SK-N-SH (cell line): ENCODE measurements around the gene ARMC3. TPM values are rescaled to one million over a fixed set of nuclear protein-coding genes. Genes with fewer than 3 reads are reported as not detected.

ENCODE experiments used
- CTCF ChIA-PET: fragments of 300-600, 350-600 bp; formaldehyde crosslinking; extraction: SDS; loops from one replicate; lab custom pipeline; 2021; lab: Yijun Ruan, JAX
- POLR2A ChIA-PET: fragments of 350-600 bp; sonication (Branson Sonifier 250); formaldehyde crosslinking; extraction: SDS; loops from one replicate; lab custom pipeline; 2020; ENCODE audit warnings: antibody characterized with exemption, inconsistent platforms; lab: Yijun Ruan, JAX
- DNase-seq: peaks from one replicate; pipeline ENCODE4 v3.0.0; 2012
- H2AFZ ChIP-seq: fragments of 200-600 bp; sonication (generic); 2 replicates; pipeline ENCODE4 v1.8.1; 2016; ENCODE audit warnings: antibody characterized with exemption, mild to moderate bottlenecking, low read depth
- H3F3A ChIP-seq: fragments of 200-600 bp; sonication (generic); replicated peaks from 2 replicates; pipeline ENCODE3; 2016; ENCODE audit warnings: antibody characterized with exemption, mild to moderate bottlenecking; ENCODE audit not compliant: insufficient read depth
- H3K27ac ChIP-seq, 2 experiments: fragments of 200-500 bp in 1 of 2; fragments of 200-600 bp in 1 of 2; sonication (Bioruptor generic) in 1 of 2; sonication (generic), shearing (Covaris generic) in 1 of 2; 2 replicates each; pipeline versions ENCODE4 v1.5.1 to v1.6.1; 2014 to 2016; ENCODE audit warnings: low read depth in 2 of 2, inconsistent platforms in 1 of 2, low read length in 1 of 2, mild to moderate bottlenecking in 1 of 2, mixed read lengths in 1 of 2
- H3K27me3 ChIP-seq: fragments of 200-600 bp; sonication (generic), shearing (Covaris generic); 2 replicates; pipeline ENCODE4 v1.6.1; 2016; ENCODE audit warnings: mixed run types; ENCODE audit not compliant: insufficient read depth
- H3K36me3 ChIP-seq, 2 experiments: fragments of 200-500 bp in 1 of 2; fragments of 200-600 bp in 1 of 2; sonication (Bioruptor generic) in 1 of 2; sonication (generic) in 1 of 2; replicated peaks in 1 of 2; 2 replicates each; pipeline versions ENCODE3 to v1.5.1; 2014 to 2016; ENCODE audit warnings: low read length in 1 of 2, mild to moderate bottlenecking in 1 of 2; ENCODE audit not compliant: insufficient read depth in 2 of 2, control insufficient read depth in 1 of 2
- H3K4me1 ChIP-seq, 2 experiments: fragments of 200-500 bp in 1 of 2; fragments of 200-600 bp in 1 of 2; sonication (Bioruptor generic) in 1 of 2; sonication (generic), shearing (Covaris generic) in 1 of 2; 2 replicates each; pipeline versions ENCODE4 v1.5.1 to v1.6.1; 2014 to 2016; ENCODE audit warnings: low read depth in 1 of 2, low read length in 1 of 2, mixed run types in 1 of 2; ENCODE audit not compliant: insufficient read depth in 2 of 2, control insufficient read depth in 1 of 2
- H3K4me2 ChIP-seq: fragments of 200-600 bp; sonication (generic), shearing (Covaris generic); 2 replicates; pipeline ENCODE4 v1.6.1; 2017; ENCODE audit warnings: mixed run types
- H3K4me3 ChIP-seq, 2 experiments: fragments of 200-500 bp in 1 of 2; fragments of 200-600 bp in 1 of 2; sonication (Bioruptor generic) in 1 of 2; sonication (generic), shearing (Covaris generic) in 1 of 2; 2 replicates each; pipeline versions ENCODE4 v1.5.1 to v1.8.1; 2014 to 2016; ENCODE audit warnings: low read depth in 2 of 2, inconsistent platforms in 1 of 2, low read length in 1 of 2, mild to moderate bottlenecking in 1 of 2, mixed read lengths in 1 of 2, moderate library complexity in 1 of 2
- H3K79me2 ChIP-seq: fragments of 200-600 bp; sonication (generic); 2 replicates; pipeline ENCODE4 v1.8.1; 2017; ENCODE audit warnings: mild to moderate bottlenecking; ENCODE audit not compliant: insufficient read depth
- H3K9ac ChIP-seq: fragments of 200-600 bp; sonication (generic); 2 replicates; pipeline ENCODE4 v1.6.1; 2017; ENCODE audit warnings: mixed run types
- H3K9me2 ChIP-seq: fragments of 200-600 bp; sonication (generic); 2 replicates; pipeline ENCODE4 v1.6.1; 2017; ENCODE audit warnings: mixed run types
- H3K9me3 ChIP-seq: fragments of 200-600 bp; sonication (generic); 2 replicates; pipeline ENCODE4 v1.6.1; 2017; ENCODE audit warnings: mixed run types, mild to moderate bottlenecking, moderate library complexity
- H4K20me1 ChIP-seq: fragments of 200-600 bp; sonication (generic); 2 replicates; pipeline ENCODE4 v1.6.1; 2017; ENCODE audit warnings: mild to moderate bottlenecking, mixed run types; ENCODE audit not compliant: insufficient read depth
- CHD2 ChIP-seq: fragments of 150-350 bp; IDR thresholded peaks from 2 replicates; pipeline ENCODE4 v1.6.1; 2018; ENCODE audit warnings: low read length; ENCODE audit not compliant: partially characterized antibody
- CTCF ChIP-seq: fragments of 200-600 bp; sonication (generic); IDR thresholded peaks from 2 replicates; pipeline ENCODE4 v1.6.1; 2017; ENCODE audit warnings: antibody characterized with exemption, mild to moderate bottlenecking, moderate library complexity
- ELF1 ChIP-seq: IDR thresholded peaks from 2 replicates; pipeline ENCODE4 v1.4.0; 2012
- EP300 ChIP-seq, 2 experiments: IDR thresholded peaks; 2 replicates each; pipeline versions ENCODE4 v1.4.0 to v1.6.1; 2012; ENCODE audit warnings: borderline replicate concordance in 1 of 2, low read depth in 1 of 2, low read length in 1 of 2
- EZH2phosphoT487 ChIP-seq: fragments of 200-600 bp; sonication (generic); IDR thresholded peaks from 2 replicates; pipeline ENCODE4 v1.6.1; 2017; ENCODE audit warnings: low read depth, mixed run types, mild to moderate bottlenecking, antibody characterized with exemption, moderate library complexity, borderline replicate concordance
- FOXM1 ChIP-seq: IDR thresholded peaks from 2 replicates; pipeline ENCODE4 v1.4.0; 2012; ENCODE audit warnings: low read depth, mild to moderate bottlenecking
- GATA2 ChIP-seq: sonication (generic); formaldehyde crosslinking; IDR thresholded peaks from 2 replicates; pipeline ENCODE4 v1.5.0; 2020; ENCODE audit warnings: mild to moderate bottlenecking, missing genetic modification reagents
- IRF3 ChIP-seq: fragments of 150-350 bp; IDR thresholded peaks from 2 replicates; pipeline ENCODE4 v1.6.1; 2016; ENCODE audit warnings: mild to moderate bottlenecking, low read depth, low read length
- NRF1 ChIP-seq: IDR thresholded peaks from 2 replicates; pipeline ENCODE4 v1.6.1; 2012; ENCODE audit warnings: low read depth, mild to moderate bottlenecking, low read length
- RCOR1 ChIP-seq: fragments of 150-350 bp; IDR thresholded peaks from 2 replicates; pipeline ENCODE4 v1.6.1; 2017; ENCODE audit warnings: antibody characterized with exemption, low read length
- REST ChIP-seq: IDR thresholded peaks from 2 replicates; pipeline ENCODE4 v1.6.1; 2012; ENCODE audit warnings: mild to moderate bottlenecking, low read depth, low read length, moderate library complexity
- TAF1 ChIP-seq: IDR thresholded peaks from 2 replicates; pipeline ENCODE4 v1.6.1; 2012; ENCODE audit warnings: low read depth, mild to moderate bottlenecking, low read length, moderate library complexity, borderline replicate concordance
- USF1 ChIP-seq: IDR thresholded peaks from 2 replicates; pipeline ENCODE4 v1.4.0; 2012; ENCODE audit warnings: low read depth, borderline replicate concordance
- YY1 ChIP-seq: IDR thresholded peaks from 2 replicates; pipeline ENCODE4 v1.4.0; 2012; ENCODE audit warnings: low read depth, mild to moderate bottlenecking
- whole genome bisulfite sequencing: methylation state at CpG from one replicate; pipeline ENCODE4 v1.1.6; 2017; ENCODE audit warnings: low lambda C conversion rate; 5-methylcytosine and 5-hydroxymethylcytosine counted together
- polyA plus RNA-seq, 3 experiments: library from polyadenylated mRNA; depleted of rRNA; stranded (reverse); fragments of >200 nt; gene quantifications; 2 replicates each; pipeline ENCODE4 v1.2.3, GENCODE V29; 2012
- TF ChIP-seq, protein P1 (sequence below): IDR thresholded peaks from 2 replicates; pipeline ENCODE4; 2012

ARMC3 gene
- polyA plus RNA-seq, 1 of the 3 experiments (the other 2 are of a cell fraction) = not detected

DNA sequence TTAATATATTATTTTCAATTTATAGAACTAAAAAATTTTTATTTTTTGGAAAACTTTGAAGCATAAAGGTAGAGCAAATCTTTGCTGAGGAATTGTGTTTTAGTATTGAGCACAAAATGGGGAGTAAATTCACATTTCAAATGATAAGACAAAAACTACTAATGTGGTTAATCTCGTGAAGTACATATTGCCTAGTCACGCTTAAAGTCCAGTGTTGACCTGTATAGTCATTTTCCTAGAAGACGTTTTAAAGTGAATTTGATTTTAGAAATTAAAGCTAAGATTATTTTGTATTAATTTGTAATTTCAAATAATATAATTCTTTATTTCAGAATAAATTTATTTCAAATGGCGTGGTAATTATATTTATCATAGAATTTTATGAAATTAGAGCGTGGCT is 110.3 kb downstream of the ARMC3 start (continued):
- TF ChIP-seq CHD2 = no peak

- 48% methylated on average over 2 of the region's 2 CpGs for WGBS
- POLR2A ChIA-PET = no interaction called here
- CTCF ChIA-PET = interaction anchor here (1.3 kb wide), 1 partner anchor 51 kb away, joined by 4 read pairs; no protein-coding TSS in a partner anchor
Measured at GRCh38 chr10:23040002-23040401, 112.1 kb downstream of the ARMC3 start.

More at GRCh38 chr10:23040002-23040401, 112.1 kb downstream of the ARMC3 start:
- H2AFZ ChIP-seq = no peak overlapping the region
- no peaks in the 10 kb centered on the region for H3K9me3 ChIP-seq
- no peak overlapping the region for H3K27ac ChIP-seq
- no peak for DNase-seq
- H3K27me3 ChIP-seq = no peaks in the 10 kb centered on the region
- no peaks in the 10 kb centered on the region for H3F3A ChIP-seq
- H3K36me3 ChIP-seq = no peaks in the 10 kb centered on the region
- H3K79me2 ChIP-seq = no peaks in the 10 kb centered on the region
- H3K4me3 ChIP-seq = no peak overlapping the region
- no peak overlapping the region for H3K9ac ChIP-seq
- no peaks in the 10 kb centered on the region for H4K20me1 ChIP-seq
- H3K9me2 ChIP-seq = no peaks in the 10 kb centered on the region
- no peaks in the 10 kb centered on the region; a peak in 1 of 4 replicates for H3K4me1 ChIP-seq
- H3K4me2 ChIP-seq = no peak overlapping the region
- TF ChIP-seq NRF1 (no peak), IRF3 (no peak), YY1 (no peak), EP300 (IDR thresholded peaks at IDR 0.05; ENCODE audit: borderline replicate concordance in 1 of 2, low read depth in 1 of 2, low read length in 1 of 2) (no peak), TAF1 (no peak), GATA2 (no peak), REST (no peak), RCOR1 (no peak), FOXM1 (no peak), EZH2phosphoT487 (no peak), ELF1 (no peak), CTCF (no peak), USF1 (no peak)
- TF ChIP-seq, protein P1, sequence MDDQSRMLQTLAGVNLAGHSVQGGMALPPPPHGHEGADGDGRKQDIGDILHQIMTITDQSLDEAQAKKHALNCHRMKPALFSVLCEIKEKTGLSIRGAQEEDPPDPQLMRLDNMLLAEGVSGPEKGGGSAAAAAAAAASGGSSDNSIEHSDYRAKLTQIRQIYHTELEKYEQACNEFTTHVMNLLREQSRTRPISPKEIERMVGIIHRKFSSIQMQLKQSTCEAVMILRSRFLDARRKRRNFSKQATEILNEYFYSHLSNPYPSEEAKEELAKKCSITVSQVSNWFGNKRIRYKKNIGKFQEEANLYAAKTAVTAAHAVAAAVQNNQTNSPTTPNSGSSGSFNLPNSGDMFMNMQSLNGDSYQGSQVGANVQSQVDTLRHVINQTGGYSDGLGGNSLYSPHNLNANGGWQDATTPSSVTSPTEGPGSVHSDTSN = no peak
